PC-9 (cell line): ENCODE data around the gene ZNF608. TPM values are rescaled to one million over a fixed set of nuclear protein-coding genes. Genes with fewer than 3 reads are reported as not detected.

Experiments
- BruUV-seq: library from RNA; stranded (reverse); fragments of 400-500 nt; replicated peaks from 2 replicates; lab custom pipeline; 2021; lab: Mats Ljungman, UMichigan
- CTCF ChIA-PET: fragments of 300-600 bp; sonication (Branson Sonifier 250); formaldehyde crosslinking; loops from one replicate; lab custom pipeline; 2022; ENCODE audit warnings: antibody characterized with exemption; lab: Charles Lee
- POLR2A ChIA-PET: fragments of 300-600 bp; sonication (Branson Sonifier 250); formaldehyde crosslinking; loops from one replicate; lab custom pipeline; 2022; ENCODE audit warnings: antibody characterized with exemption; ENCODE audit not compliant: unreplicated experiment; lab: Charles Lee
- DNase-seq, 2 experiments: peaks; one replicate each; pipeline versions ENCODE4 v3.0.0 to v3.0.0-alpha.2; 2015 to 2022; ENCODE audit warnings: mixed read lengths in 1 of 2
- H2AFZ ChIP-seq: fragments of 200-600 bp; sonication (generic); 2 replicates; pipeline ENCODE4 v1.8.1; 2017; ENCODE audit warnings: antibody characterized with exemption
- H3F3A ChIP-seq: fragments of 200-600 bp; sonication (generic); 2 replicates; pipeline ENCODE4 v1.8.1; 2017; ENCODE audit warnings: antibody characterized with exemption, mild to moderate bottlenecking, low read depth; ENCODE audit not compliant: insufficient read depth
- H3K27ac ChIP-seq: fragments of 200-600 bp; sonication (generic); 2 replicates; pipeline ENCODE4 v1.6.1; 2016; ENCODE audit warnings: mixed run types
- H3K27me3 ChIP-seq: fragments of 200-600 bp; sonication (generic); 2 replicates; pipeline ENCODE4 v1.6.1; 2016; ENCODE audit warnings: low read depth, mixed run types; ENCODE audit not compliant: insufficient read depth
- H3K36me3 ChIP-seq: fragments of 200-600 bp; sonication (generic); 2 replicates; pipeline ENCODE4 v1.6.1; 2016; ENCODE audit warnings: low read depth, mixed run types
- H3K4me1 ChIP-seq: fragments of 200-600 bp; sonication (generic); replicated peaks from 2 replicates; pipeline ENCODE4 v1.6.1; 2016; ENCODE audit warnings: mixed run types; ENCODE audit not compliant: insufficient read depth
- H3K4me2 ChIP-seq: fragments of 200-600 bp; sonication (generic); 2 replicates; pipeline ENCODE4 v1.6.1; 2017; ENCODE audit warnings: mixed run types
- H3K4me3 ChIP-seq: fragments of 200-600 bp; sonication (generic); 2 replicates; pipeline ENCODE4 v1.6.1; 2016; ENCODE audit warnings: mixed run types
- H3K79me2 ChIP-seq: fragments of 200-600 bp; sonication (generic); 2 replicates; pipeline ENCODE4 v1.6.1; 2017; ENCODE audit warnings: low read depth, mixed run types
- H3K9me2 ChIP-seq: fragments of 200-600 bp; sonication (generic); 2 replicates; pipeline ENCODE4 v1.8.1; 2017; ENCODE audit warnings: mild to moderate bottlenecking; ENCODE audit not compliant: insufficient read depth
- H3K9me3 ChIP-seq: fragments of 200-600 bp; sonication (generic); 2 replicates; pipeline ENCODE4 v1.8.1; 2016; ENCODE audit warnings: low read depth; ENCODE audit not compliant: insufficient read depth
- H4K20me1 ChIP-seq: fragments of 200-600 bp; sonication (generic); 2 replicates; pipeline ENCODE4 v1.8.1; 2017; ENCODE audit not compliant: insufficient read depth
- EZH2 ChIP-seq: fragments of 200-600 bp; sonication (generic); IDR thresholded peaks from 2 replicates; pipeline ENCODE4 v1.8.0; 2017; ENCODE audit warnings: antibody characterized with exemption, low read depth
- intact Hi-C: fragments of 100-400 bp; cut with micrococcal nuclease; formaldehyde crosslinking; loops from one replicate; pipeline ENCODE4 v1.10.0; 2022; ENCODE audit not compliant: unreplicated experiment
- total RNA-seq: library from RNA; stranded (reverse); gene quantifications from 2 replicates; pipeline ENCODE4 v1.2.3, GENCODE V29; 2021
- TF ChIP-seq, protein P1 (sequence below): fragments of 200-600 bp; sonication (generic); conservative IDR thresholded peaks from 2 replicates; pipeline ENCODE4 v1.6.1; 2017; ENCODE audit warnings: mixed run types, antibody characterized with exemption, mild to moderate bottlenecking, moderate library complexity

Gene ZNF608
- total RNA-seq, 1 experiment from 2014 or later = 5.5 TPM

DNA sequence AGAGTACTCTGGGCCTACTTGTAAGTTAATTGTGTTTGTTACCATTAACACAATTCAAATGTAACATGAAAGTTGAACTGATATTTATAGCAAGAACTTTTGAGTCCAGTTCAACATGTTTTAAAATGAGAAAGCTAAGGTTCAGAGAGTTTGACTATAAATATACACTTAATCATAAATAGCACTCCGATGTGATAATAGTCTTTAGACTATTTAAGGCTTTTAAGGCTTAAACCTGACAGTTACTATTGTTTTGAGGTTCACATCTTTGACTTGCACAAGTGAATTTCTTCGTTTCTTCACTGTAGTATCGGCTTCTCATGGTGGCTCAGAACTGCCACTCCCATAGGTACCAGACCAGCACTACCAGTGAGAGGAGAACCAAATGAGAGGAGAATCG lies 42.4 kb downstream of the ZNF608 start:
- Histone ChIP-seq H3K9me3 (no peaks in the 10 kb centered on the region), H3K9me2 (no peaks in the 10 kb centered on the region), H4K20me1 (no peaks in the 10 kb centered on the region), H3F3A (no peaks in the 10 kb centered on the region), H3K4me3 (no peak overlapping the region), H2AFZ (no peak overlapping the region; the same call in 1 of the 2 replicates), H3K27me3 (no peaks in the 10 kb centered on the region), H3K36me3 (no peaks in the 10 kb centered on the region), H3K27ac (no peak overlapping the region), H3K79me2 (no peaks in the 10 kb centered on the region), H3K4me1 (no peaks in the 10 kb centered on the region), H3K4me2 (no peak overlapping the region)
- POLR2A ChIA-PET = no interaction called here
- BruUV-seq = no TSS peak
- TF ChIP-seq, protein P1, sequence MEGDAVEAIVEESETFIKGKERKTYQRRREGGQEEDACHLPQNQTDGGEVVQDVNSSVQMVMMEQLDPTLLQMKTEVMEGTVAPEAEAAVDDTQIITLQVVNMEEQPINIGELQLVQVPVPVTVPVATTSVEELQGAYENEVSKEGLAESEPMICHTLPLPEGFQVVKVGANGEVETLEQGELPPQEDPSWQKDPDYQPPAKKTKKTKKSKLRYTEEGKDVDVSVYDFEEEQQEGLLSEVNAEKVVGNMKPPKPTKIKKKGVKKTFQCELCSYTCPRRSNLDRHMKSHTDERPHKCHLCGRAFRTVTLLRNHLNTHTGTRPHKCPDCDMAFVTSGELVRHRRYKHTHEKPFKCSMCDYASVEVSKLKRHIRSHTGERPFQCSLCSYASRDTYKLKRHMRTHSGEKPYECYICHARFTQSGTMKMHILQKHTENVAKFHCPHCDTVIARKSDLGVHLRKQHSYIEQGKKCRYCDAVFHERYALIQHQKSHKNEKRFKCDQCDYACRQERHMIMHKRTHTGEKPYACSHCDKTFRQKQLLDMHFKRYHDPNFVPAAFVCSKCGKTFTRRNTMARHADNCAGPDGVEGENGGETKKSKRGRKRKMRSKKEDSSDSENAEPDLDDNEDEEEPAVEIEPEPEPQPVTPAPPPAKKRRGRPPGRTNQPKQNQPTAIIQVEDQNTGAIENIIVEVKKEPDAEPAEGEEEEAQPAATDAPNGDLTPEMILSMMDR = no peak
- TF ChIP-seq EZH2 = no peak
- intact Hi-C loops = no loop called here
- CTCF ChIA-PET = no interaction called here
- DNase-seq = no peak

DNA sequence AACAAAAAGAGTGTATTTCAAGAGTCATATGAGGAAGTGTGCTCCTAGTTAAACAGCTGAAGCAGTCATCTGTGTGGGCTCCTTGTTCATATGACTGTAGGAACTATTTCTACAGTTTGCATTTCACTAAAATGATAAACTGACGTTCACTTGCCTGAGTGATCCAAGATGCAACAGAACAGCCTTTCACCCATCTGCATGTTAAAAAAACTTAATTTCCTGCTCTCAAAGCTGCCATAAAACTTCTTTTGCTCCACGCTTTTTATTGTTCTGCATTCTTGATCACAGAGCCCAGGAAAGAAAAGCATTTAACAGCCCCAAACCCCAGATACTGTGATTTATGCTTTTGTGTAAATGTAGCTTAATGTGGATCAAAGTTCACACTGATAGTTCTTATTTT lies 43.9 kb downstream of the ZNF608 start:
- Histone ChIP-seq H3K4me1 (no peaks in the 10 kb centered on the region), H3K9me2 (no peaks in the 10 kb centered on the region), H4K20me1 (no peaks in the 10 kb centered on the region), H3K27me3 (no peaks in the 10 kb centered on the region), H3K36me3 (no peaks in the 10 kb centered on the region), H2AFZ (no peak overlapping the region), H3K27ac (no peak overlapping the region), H3K4me3 (no peak overlapping the region), H3K9me3 (no peaks in the 10 kb centered on the region), H3F3A (no peaks in the 10 kb centered on the region), H3K4me2 (no peak overlapping the region), H3K79me2 (no peaks in the 10 kb centered on the region)
- CTCF ChIA-PET = no interaction called here
- BruUV-seq = no TSS peak
- no peak for TF ChIP-seq EZH2
- TF ChIP-seq, protein P1 = no peak
- intact Hi-C loops = no loop called here
- DNase-seq = no peak
- POLR2A ChIA-PET = interaction anchor here (0.7 kb wide), 1 partner anchor 128 kb away, joined by 4 read pairs; no protein-coding TSS in a partner anchor

DNA sequence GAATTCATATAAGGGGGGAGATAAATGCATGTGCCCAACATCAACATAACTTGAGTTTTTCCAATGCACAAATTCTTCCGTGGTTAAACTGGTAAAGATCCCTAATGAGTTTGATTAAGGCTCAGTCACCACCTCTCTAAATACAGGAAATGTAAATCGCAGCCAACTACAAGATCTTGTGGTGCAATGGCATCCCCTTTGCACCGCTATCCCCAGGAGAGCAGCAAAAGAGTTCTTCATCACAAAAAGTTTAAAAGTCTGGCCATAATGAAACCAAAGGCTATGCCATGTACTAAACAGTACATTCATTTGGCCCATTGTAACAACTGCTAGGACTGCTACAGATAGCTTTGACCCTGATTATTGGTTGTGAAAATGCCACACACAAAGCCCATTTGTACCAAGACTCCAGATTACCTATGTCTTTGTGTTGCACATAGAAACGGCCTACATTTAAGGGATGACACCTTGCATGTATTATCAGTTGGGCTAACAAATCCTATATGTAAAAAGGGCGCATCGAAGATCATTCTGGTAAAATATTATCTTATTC lies 44.5 kb downstream of the ZNF608 start:
- no TSS peak for BruUV-seq
- Histone ChIP-seq H3K4me2 (no peak overlapping the region), H3K4me1 (no peaks in the 10 kb centered on the region), H3K79me2 (no peaks in the 10 kb centered on the region), H3K9me2 (no peaks in the 10 kb centered on the region), H3K9me3 (no peaks in the 10 kb centered on the region), H3F3A (no peaks in the 10 kb centered on the region), H2AFZ (no peak overlapping the region), H3K27me3 (no peaks in the 10 kb centered on the region), H3K36me3 (no peaks in the 10 kb centered on the region), H4K20me1 (no peaks in the 10 kb centered on the region), H3K27ac (no peak overlapping the region), H3K4me3 (no peak overlapping the region)
- intact Hi-C loops = no loop called here
- ChIA-PET CTCF (no interaction called here), POLR2A (no interaction called here)
- TF ChIP-seq, protein P1 = no peak
- no peak for TF ChIP-seq EZH2
- no peak for DNase-seq
